ENCODE measurements around the gene TRAPPC1.

TRAPPC1 gene

GRCh38 chr17:7894866-7895265 lies 36.9 kb downstream of the TRAPPC1 start:
- no peaks in the 10 kb centered on the region for H3K27me3 ChIP-seq (replicated peaks; ENCODE audit: control insufficient read depth, insufficient read depth, low read length)
- H3K36me3 ChIP-seq (ENCODE audit: control insufficient read depth, insufficient read depth, low read length, severe bottlenecking) = peaks cover 68% of the 10 kb centered on the region
- H3K9ac ChIP-seq (ENCODE audit: low read length) = no peak overlapping the region
- no peak overlapping the region for H3K4me3 ChIP-seq (ENCODE audit: low read length)
- H3K9me3 ChIP-seq (ENCODE audit: control insufficient read depth, low read length) = no peaks in the 10 kb centered on the region
- DNase-seq (ENCODE audit: low read depth) = no peak
- H3K4me1 ChIP-seq (ENCODE audit: control insufficient read depth, insufficient read depth, low read length) = peaks cover 12% of the 10 kb centered on the region

- H3K4me1 ChIP-seq (ENCODE audit: control insufficient read depth, insufficient read depth, low read length) = peaks cover 19% of the 10 kb centered on the region
- H3K27me3 ChIP-seq (replicated peaks; ENCODE audit: control insufficient read depth, insufficient read depth, low read length) = no peaks in the 10 kb centered on the region
- H3K4me3 ChIP-seq (ENCODE audit: low read length) = no peak overlapping the region
- no peak for DNase-seq (ENCODE audit: low read depth)
- no peak overlapping the region for H3K9ac ChIP-seq (ENCODE audit: low read length)
- peaks cover 62% of the 10 kb centered on the region for H3K36me3 ChIP-seq (ENCODE audit: control insufficient read depth, insufficient read depth, low read length, severe bottlenecking)
- H3K9me3 ChIP-seq (ENCODE audit: control insufficient read depth, low read length) = no peaks in the 10 kb centered on the region
Measured at GRCh38 chr17:7894226-7894625, 37.5 kb downstream of the TRAPPC1 start.

- Histone ChIP-seq H3K9ac (ENCODE audit: low read length) (no peak overlapping the region), H3K9me3 (ENCODE audit: control insufficient read depth, low read length) (no peaks in the 10 kb centered on the region), H3K4me1 (ENCODE audit: control insufficient read depth, insufficient read depth, low read length) (peaks cover 27% of the 10 kb centered on the region), H3K36me3 (ENCODE audit: control insufficient read depth, insufficient read depth, low read length, severe bottlenecking) (peaks cover 57% of the 10 kb centered on the region), H3K27me3 (replicated peaks; ENCODE audit: control insufficient read depth, insufficient read depth, low read length) (no peaks in the 10 kb centered on the region), H3K4me3 (ENCODE audit: low read length) (no peak overlapping the region)
- DNase-seq (ENCODE audit: low read depth) = no peak
Measured at GRCh38 chr17:7893187-7893880, 38.4 kb downstream of the TRAPPC1 start.

GRCh38 chr17:7889166-7889955 lies 42.4 kb downstream of the TRAPPC1 start:
- Histone ChIP-seq H3K9me3 (ENCODE audit: control insufficient read depth, low read length) (no peaks in the 10 kb centered on the region), H3K36me3 (ENCODE audit: control insufficient read depth, insufficient read depth, low read length, severe bottlenecking) (peaks cover 26% of the 10 kb centered on the region), H3K27me3 (replicated peaks; ENCODE audit: control insufficient read depth, insufficient read depth, low read length) (no peaks in the 10 kb centered on the region), H3K9ac (ENCODE audit: low read length) (peak overlapping the region; percentile 11), H3K4me3 (ENCODE audit: low read length) (peak overlapping the region; percentile 22), H3K4me1 (ENCODE audit: control insufficient read depth, insufficient read depth, low read length) (peaks cover 37% of the 10 kb centered on the region)
- DNase-seq (ENCODE audit: low read depth) = peak; percentile 92

- Histone ChIP-seq H3K27me3 (replicated peaks; ENCODE audit: control insufficient read depth, insufficient read depth, low read length) (no peaks in the 10 kb centered on the region), H3K9me3 (ENCODE audit: control insufficient read depth, low read length) (no peaks in the 10 kb centered on the region), H3K4me3 (ENCODE audit: low read length) (peak within 1 kb of the TSS; percentile 89), H3K36me3 (ENCODE audit: control insufficient read depth, insufficient read depth, low read length, severe bottlenecking) (peaks cover 16% of the 10 kb centered on the region), H3K4me1 (ENCODE audit: control insufficient read depth, insufficient read depth, low read length) (peaks cover 37% of the 10 kb centered on the region), H3K9ac (ENCODE audit: low read length) (peak within 1 kb of the TSS; percentile 84)
- DNase-seq (ENCODE audit: low read depth) = peak; percentile 53
Measured at GRCh38 chr17:7888184-7888920, 43.4 kb downstream of the TRAPPC1 start, which contains the start of gene CHD3. CHD3 (plus strand) TSS chr17:7888789; CDS start chr17:7889001, 212 bp downstream.

- peak; percentile 98 for DNase-seq (ENCODE audit: low read depth)
- H3K27me3 ChIP-seq (replicated peaks; ENCODE audit: control insufficient read depth, insufficient read depth, low read length) = no peaks in the 10 kb centered on the region
- peaks cover 16% of the 10 kb centered on the region for H3K36me3 ChIP-seq (ENCODE audit: control insufficient read depth, insufficient read depth, low read length, severe bottlenecking)
- H3K4me3 ChIP-seq (ENCODE audit: low read length) = peak overlapping the region; percentile 89
- H3K4me1 ChIP-seq (ENCODE audit: control insufficient read depth, insufficient read depth, low read length) = peaks cover 37% of the 10 kb centered on the region
- H3K9ac ChIP-seq (ENCODE audit: low read length) = peak overlapping the region; percentile 88
- H3K9me3 ChIP-seq (ENCODE audit: control insufficient read depth, low read length) = no peaks in the 10 kb centered on the region
Measured at GRCh38 chr17:7887482-7888183, 44.1 kb downstream of the TRAPPC1 start.

GRCh38 chr17:7887038-7887481 lies 44.7 kb downstream of the TRAPPC1 start:
- DNase-seq (ENCODE audit: low read depth) = no peak
- Histone ChIP-seq H3K4me3 (ENCODE audit: low read length) (peak overlapping the region; percentile 89), H3K9me3 (ENCODE audit: control insufficient read depth, low read length) (no peaks in the 10 kb centered on the region), H3K9ac (ENCODE audit: low read length) (peak overlapping the region; percentile 88), H3K36me3 (ENCODE audit: control insufficient read depth, insufficient read depth, low read length, severe bottlenecking) (peaks cover 16% of the 10 kb centered on the region), H3K4me1 (ENCODE audit: control insufficient read depth, insufficient read depth, low read length) (peaks cover 37% of the 10 kb centered on the region), H3K27me3 (replicated peaks; ENCODE audit: control insufficient read depth, insufficient read depth, low read length) (no peaks in the 10 kb centered on the region)

GRCh38 chr17:7886227-7887037 lies 45.3 kb downstream of the TRAPPC1 start:
- peaks cover 10% of the 10 kb centered on the region for H3K36me3 ChIP-seq (ENCODE audit: control insufficient read depth, insufficient read depth, low read length, severe bottlenecking)
- DNase-seq (ENCODE audit: low read depth) = peak; percentile 61
- H3K4me1 ChIP-seq (ENCODE audit: control insufficient read depth, insufficient read depth, low read length) = peaks cover 37% of the 10 kb centered on the region
- no peaks in the 10 kb centered on the region for H3K27me3 ChIP-seq (replicated peaks; ENCODE audit: control insufficient read depth, insufficient read depth, low read length)
- peak overlapping the region; percentile 88 for H3K9ac ChIP-seq (ENCODE audit: low read length)
- peak overlapping the region; percentile 89 for H3K4me3 ChIP-seq (ENCODE audit: low read length)
- H3K9me3 ChIP-seq (ENCODE audit: control insufficient read depth, low read length) = no peaks in the 10 kb centered on the region

GRCh38 chr17:7885367-7886226 lies 46.1 kb downstream of the TRAPPC1 start:
- no peaks in the 10 kb centered on the region for H3K27me3 ChIP-seq (replicated peaks; ENCODE audit: control insufficient read depth, insufficient read depth, low read length)
- peak overlapping the region; percentile 88 for H3K9ac ChIP-seq (ENCODE audit: low read length)
- no peaks in the 10 kb centered on the region for H3K9me3 ChIP-seq (ENCODE audit: control insufficient read depth, low read length)
- peaks cover 10% of the 10 kb centered on the region for H3K36me3 ChIP-seq (ENCODE audit: control insufficient read depth, insufficient read depth, low read length, severe bottlenecking)
- peak; percentile 61 for DNase-seq (ENCODE audit: low read depth)
- H3K4me3 ChIP-seq (ENCODE audit: low read length) = peak overlapping the region; percentile 89
- H3K4me1 ChIP-seq (ENCODE audit: control insufficient read depth, insufficient read depth, low read length) = peaks cover 37% of the 10 kb centered on the region

Measured in adipocyte (in vitro differentiated cells).